GM19193 (cell line): ENCODE measurements around the gene LRIF1.

ENCODE experiments used
- POLR2A ChIP-seq: IDR thresholded peaks from 4 replicates; pipeline ENCODE4 v1.6.1; 2011; ENCODE audit not compliant: insufficient read depth, insufficient read length; ENCODE audit errors: extremely low read depth

Gene LRIF1, protein sequence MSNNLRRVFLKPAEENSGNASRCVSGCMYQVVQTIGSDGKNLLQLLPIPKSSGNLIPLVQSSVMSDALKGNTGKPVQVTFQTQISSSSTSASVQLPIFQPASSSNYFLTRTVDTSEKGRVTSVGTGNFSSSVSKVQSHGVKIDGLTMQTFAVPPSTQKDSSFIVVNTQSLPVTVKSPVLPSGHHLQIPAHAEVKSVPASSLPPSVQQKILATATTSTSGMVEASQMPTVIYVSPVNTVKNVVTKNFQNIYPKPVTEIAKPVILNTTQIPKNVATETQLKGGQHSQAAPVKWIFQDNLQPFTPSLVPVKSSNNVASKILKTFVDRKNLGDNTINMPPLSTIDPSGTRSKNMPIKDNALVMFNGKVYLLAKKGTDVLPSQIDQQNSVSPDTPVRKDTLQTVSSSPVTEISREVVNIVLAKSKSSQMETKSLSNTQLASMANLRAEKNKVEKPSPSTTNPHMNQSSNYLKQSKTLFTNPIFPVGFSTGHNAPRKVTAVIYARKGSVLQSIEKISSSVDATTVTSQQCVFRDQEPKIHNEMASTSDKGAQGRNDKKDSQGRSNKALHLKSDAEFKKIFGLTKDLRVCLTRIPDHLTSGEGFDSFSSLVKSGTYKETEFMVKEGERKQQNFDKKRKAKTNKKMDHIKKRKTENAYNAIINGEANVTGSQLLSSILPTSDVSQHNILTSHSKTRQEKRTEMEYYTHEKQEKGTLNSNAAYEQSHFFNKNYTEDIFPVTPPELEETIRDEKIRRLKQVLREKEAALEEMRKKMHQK

DNA sequence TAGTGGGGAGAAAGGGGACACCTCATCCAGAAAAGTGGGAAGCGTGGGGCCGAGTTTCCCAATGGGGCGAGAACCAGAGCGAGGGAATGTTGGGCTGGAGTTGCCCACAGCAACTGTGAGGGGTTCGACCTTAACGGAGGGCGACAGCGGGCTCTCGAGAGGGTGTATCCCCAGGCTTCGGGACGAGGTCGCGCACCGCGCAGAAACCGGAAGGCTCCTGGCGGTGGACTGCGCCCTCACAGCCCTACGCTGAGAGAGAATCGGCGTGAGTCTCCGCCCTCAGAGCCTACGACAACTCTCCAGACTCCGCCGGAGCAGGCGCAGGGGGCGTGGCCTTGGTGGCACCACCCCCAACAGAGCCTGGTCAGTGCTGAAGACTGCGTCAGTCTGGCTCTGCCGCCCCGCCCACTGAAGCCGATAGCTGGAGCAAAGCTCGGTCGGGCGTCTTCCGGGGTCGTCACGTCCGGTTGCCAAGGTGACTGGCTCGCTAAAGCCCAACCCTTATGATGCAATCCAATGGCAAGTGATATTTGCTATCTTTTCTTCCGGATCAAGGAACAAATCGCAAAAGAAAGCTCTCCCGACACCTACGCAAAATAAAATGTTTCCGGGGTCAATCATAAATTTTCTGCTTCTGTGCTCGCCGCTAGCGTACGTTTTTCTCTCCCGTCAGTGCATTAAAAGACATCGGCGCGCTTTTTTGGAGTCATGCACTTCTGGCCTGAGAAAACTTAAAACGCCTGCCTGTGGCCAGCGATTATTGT, at the start of gene LRIF1:
Gene LRIF1 (minus strand): TSS at position 232 of the 764 bp plus-strand sequence. CDS start 234 bp downstream, outside the sequence.
- TF ChIP-seq POLR2A, result peak; percentile 98

DNA sequence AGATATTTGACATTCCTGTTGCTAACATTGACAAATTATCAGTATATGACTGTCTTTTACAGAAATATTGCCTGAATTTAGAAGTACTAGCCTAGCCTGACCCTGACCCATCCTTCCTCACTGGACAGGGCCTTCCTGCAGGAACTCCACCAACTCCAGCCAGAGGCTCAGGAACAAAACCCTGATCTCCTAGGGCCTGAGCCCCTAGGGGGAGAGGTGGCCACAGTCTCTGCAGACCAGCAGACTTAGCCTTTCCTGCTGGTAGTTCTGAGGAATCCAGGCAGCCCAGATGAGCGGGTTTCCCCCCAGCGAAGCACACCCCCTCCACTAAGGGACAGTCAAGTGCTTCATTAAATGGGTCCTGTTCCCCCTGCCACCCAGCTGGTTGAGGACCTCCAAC, 44.3 kb upstream of the LRIF1 start:
- no peak for TF ChIP-seq POLR2A

DNA sequence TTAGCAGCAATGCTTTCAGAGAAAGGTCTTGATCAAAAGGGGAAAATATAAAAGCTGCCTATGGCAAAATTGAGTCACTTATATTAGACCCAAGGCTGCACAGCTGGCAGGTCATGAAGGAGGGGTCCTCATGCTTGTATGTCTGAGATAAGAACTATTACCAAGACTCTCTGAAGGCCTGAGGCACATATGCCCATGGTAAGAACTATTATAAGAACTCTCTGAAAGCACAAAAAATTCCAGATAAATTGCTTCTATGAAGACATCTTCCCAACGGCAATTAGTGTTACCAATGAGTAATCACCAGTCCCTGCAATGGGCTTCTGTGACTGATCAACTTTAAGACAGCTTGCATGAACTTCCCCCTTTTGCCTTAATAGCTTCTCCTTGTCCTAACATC, 42.8 kb upstream of the LRIF1 start:
- no peak for TF ChIP-seq POLR2A

DNA sequence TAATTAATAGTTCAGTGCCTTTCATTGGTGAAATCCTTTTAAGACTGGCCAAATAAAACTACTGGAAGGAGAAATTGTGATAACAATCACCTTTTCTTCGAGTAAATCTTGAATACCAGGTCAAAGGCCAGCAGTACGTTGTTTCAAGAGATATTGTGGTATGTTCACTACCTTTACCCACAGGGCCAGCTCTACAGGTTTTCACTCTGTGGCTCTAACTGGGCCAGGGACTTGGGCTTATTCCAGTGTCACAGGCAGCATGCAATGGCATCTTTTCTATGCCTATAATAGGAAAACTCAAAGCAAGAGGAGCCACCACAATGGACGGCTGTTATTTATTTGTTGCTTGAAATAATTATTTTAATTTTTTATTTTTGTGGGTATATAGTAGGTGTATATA, 26.8 kb upstream of the LRIF1 start:
- no peak for TF ChIP-seq POLR2A

DNA sequence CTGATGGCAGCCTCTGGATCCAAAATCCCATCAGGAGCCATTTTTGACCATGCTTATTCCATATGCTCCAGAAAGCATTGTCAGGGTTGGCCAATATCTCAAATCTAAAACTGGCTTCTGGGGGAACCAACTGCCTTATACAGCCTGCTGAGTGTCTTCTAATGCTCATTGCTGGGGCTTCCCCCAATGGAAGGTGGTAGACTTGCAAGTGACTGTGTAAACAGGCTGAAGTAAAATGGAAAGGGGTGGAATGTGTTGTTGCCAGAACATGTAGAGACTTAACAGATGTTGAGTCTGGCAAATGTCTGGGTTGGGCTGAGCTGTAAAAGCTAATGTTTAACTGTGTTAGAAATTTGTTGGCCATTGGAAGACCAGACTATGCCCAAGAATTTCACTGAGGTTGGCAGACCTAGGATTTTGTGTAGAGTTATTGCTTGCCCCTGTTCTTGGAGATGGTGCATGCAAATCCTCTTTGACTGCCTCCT, 22.7 kb upstream of the LRIF1 start:
- TF ChIP-seq POLR2A, result no peak

DNA sequence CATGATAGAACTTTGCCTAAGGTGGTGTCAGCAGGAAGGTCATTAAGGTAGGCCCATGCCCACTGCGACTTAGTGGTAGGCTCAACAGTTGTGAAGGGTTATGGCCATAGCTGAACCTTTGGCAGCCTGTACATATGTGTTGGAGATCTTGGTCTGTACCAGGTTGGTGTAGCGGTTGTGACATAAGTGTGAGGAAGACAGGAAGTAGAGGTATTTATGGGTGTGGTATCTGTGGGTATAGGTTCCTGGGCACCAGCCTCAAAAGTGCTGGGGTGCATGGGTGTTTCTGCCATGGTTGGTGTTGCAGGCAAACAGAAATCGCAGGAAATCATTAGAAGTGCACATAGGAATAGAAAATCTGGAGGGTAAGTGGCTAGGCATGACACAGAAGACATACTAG, 18.6 kb upstream of the LRIF1 start:
- no peak for TF ChIP-seq POLR2A

DNA sequence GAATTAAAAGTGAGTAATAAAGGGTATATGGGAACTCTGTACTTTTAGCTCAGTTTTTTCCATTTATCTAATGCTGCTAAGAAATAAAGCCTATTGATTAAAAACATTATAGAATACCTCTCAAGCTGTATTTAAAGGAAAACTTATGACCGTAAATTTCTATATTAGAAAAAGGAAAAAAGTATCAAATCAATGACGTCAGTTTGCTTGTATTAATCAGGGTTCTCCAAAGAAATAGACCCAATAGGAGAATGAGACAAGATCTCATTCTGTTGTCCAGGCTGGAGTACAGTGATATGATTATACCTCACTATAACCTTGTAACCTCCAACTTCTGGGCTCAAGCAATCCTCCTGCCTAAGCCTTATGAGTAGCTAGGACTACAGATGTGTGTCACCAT, 15.4 kb upstream of the LRIF1 start:
- TF ChIP-seq POLR2A, result no peak

DNA sequence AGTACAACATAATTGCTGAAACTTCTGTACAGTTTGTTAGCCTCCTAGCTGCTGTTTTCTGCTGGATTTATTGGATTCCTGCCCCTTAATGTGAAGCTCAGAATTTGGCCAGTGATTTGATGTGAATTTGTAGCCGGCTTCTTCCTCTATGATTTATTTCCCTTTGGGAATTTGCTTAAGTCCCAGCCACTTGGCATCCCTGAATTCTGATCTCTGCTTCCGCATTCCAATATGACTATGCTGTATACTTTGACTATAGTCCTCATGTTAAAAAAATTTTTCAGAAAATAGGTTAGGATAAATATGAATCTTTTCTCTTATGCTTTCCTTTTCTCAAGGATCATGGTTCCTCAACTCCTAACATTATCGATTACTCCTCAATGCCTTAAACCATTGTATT, 12.4 kb upstream of the LRIF1 start:
- TF ChIP-seq POLR2A, result no peak

DNA sequence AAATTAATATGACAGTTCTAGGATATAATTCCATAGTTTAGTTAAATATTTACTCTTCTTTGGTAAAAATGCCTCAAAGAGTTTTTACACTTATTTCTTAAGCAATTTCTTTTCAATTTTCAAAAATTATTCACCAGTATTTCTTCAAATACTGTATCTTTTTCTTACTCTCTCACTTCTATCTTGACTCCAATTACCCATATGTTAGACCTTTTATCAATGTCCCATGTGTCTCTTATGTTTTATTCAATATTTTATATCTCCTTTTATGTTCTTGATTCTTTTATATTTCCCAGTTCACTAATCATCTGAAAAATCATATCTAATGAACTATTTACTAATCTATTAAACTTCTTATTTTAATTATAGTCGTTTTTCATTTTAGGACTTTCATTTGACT, 11.5 kb upstream of the LRIF1 start:
- TF ChIP-seq POLR2A, result no peak

DNA sequence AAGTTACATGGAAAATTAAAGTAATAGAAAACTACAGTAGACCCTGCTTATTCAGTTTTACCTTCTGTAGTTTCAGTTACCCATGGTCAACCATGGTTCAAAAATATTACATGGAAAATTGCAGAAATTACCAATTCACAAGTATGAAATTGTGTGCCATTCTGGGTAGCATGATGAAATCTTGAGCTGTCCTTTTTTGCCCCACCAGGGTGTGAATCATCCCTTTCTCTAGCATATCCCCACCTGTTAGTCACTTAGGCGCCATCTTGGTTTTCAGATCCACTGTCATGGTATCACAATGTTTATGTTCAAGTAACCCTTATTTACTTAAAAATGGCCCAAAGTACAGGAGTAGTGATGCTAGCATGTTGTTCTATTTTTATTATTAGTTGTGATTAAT, 3.5 kb upstream of the LRIF1 start:
- no peak for TF ChIP-seq POLR2A

DNA sequence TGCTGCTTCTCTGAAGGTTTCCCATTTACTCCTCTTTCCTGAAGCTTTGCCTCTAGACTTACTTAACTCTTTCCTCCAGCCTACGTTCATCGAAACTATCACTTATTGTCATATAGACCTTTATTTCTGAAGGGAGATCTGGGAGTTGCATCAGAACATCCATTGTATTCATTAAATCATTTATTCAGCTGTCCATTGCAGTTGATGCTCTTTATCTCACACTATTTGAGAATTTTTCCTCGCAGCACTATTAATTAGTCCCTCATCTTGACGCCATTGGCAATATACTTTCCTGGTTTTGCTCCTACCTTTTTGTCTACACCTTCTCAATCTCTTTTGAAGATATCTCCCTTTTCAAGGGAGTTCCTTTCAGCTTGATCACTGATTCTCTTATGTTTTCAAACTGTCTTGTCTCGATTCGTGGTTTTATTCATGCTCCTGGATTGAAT, 757 bp upstream of the LRIF1 start:
- no peak for TF ChIP-seq POLR2A

DNA sequence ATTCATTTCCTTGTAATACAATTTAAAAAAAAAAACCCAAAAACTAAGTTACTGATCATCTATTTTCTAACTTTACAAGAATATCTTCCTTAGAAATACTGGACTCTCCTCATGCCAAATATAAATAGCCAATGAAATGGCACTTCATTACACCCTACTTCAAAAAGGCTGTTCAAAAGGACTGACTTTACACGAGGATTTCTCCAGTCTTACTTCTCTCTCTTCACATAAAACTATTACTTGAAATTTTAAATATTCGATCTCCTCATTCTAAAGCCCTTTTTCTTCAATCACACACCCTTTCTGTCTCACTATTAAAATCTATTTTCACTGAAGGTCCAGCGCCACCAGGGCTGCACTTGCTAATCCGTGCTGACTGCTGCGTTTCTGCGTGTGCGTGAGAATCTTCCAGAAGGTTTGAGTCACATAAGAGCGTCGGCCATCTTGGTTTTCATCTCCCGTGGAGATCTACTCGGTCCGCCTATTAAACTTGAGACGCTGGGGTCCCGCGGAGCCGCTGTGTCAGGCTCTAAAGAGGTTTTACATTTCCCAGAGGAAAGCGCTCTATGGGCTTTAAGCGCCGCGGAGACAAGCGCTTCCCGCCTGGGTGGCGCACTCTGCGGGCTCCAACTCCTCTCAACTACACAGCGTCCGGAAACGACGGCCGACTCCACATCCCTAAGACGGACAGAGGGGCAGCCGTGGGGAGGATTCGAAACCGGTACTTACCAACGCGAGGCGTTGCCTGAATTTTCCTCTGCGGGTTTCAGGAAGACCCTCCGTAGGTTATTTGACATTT, 631 bp downstream of the LRIF1 start:
- TF ChIP-seq POLR2A, result no peak

DNA sequence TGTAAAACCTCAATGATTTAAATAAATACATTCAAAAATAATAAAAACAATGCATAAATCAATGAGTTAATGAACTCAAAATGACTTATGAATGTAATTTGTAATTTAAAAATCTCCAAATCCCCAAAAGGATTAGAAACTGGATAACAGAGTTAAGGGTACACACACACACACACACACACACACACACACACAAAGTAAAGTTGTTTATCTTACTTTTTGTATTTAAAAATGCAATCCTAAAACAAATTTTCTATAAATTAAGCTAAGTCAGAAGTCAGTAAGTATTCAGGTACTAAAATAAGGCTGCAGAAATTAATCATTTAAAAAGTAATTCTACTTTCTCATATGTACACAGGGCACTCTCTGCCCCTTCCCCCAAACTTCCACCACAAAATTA, 1.8 kb downstream of the LRIF1 start:
- TF ChIP-seq POLR2A, result no peak

DNA sequence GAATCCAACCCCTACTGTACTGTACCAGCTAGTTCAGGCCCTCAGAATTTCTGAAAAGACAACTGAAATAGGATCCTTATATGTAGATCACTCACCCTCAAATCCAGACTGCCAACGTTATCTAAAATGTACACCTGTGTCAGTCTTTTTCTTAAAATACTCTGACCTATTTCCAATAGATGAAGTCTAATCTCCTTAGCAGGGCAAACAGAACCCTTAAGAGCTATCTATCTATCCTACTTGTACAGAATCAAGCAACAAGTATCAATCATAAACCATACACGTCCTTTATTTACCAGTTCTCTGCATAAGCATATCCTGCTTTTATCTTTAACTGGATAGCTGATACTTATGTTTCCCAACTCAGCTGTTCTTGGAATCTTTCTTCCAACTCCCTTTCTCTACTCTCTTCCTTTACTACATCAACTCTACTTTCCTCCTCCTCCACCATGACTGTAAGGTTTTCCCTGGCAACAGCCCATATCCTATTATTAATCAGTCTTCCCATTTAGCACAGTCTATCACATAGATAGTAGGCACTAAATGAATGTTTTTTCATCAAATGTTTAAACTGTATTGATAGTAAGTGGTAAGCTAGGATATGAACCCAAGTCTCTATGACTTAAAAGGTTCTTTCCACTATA, 2.8 kb downstream of the LRIF1 start:
- TF ChIP-seq POLR2A, result no peak
